Measurements from ENCODE around the gene AKT1. TPM values are rescaled to one million over a fixed set of nuclear protein-coding genes. Genes with fewer than 3 reads are reported as not detected.
A peak's percentile ranks its signal among the peaks of the same experiment; 100 is the strongest.

The AKT1 gene
- polyA plus RNA-seq, 1 experiment: 104 TPM

DNA sequence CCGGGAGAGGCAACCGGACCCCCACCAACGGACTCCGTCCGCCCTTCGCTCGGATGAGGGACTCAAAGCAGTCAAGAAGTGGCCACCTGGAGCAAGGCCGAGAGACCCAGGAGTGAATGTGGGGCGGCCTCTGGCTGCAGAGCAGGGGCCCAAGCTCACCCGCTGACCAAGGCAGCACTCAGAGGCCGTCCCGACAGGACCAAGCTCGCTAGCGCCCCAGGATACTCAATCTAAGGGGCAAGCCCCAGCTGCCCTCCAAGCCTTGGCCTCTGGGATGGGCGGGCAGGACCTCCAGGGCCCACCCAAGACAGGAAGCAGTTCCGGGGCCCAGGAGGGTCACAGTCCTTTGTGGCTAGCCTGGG lies 936 bp downstream of the AKT1 start:
- no peak for DNase-seq (ENCODE audit: low read depth, low spot score)
- TF ChIP-seq, protein P1, sequence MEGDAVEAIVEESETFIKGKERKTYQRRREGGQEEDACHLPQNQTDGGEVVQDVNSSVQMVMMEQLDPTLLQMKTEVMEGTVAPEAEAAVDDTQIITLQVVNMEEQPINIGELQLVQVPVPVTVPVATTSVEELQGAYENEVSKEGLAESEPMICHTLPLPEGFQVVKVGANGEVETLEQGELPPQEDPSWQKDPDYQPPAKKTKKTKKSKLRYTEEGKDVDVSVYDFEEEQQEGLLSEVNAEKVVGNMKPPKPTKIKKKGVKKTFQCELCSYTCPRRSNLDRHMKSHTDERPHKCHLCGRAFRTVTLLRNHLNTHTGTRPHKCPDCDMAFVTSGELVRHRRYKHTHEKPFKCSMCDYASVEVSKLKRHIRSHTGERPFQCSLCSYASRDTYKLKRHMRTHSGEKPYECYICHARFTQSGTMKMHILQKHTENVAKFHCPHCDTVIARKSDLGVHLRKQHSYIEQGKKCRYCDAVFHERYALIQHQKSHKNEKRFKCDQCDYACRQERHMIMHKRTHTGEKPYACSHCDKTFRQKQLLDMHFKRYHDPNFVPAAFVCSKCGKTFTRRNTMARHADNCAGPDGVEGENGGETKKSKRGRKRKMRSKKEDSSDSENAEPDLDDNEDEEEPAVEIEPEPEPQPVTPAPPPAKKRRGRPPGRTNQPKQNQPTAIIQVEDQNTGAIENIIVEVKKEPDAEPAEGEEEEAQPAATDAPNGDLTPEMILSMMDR (IDR thresholded peaks at IDR 0.05; ENCODE audit: low read depth, low read length): no peak
- Histone ChIP-seq H3K9me3 (ENCODE audit: control insufficient read depth, insufficient read depth, low read length) (no peaks in the 10 kb centered on the region; the same call in 1 of the 2 replicates), H3K4me3 (ENCODE audit: low read depth, low read length) (peak overlapping the region; percentile 79), H3K27me3 (ENCODE audit: control insufficient read depth, insufficient read depth, low read length) (no peaks in the 10 kb centered on the region), H3K27ac (ENCODE audit: low read depth, low read length) (peak overlapping the region; percentile 31)
- ChIA-PET POLR2A (interaction anchor here (0.7 to 1.0 kb wide), 2 partner anchors 8 to 10 kb away, joined by 3 read pairs; no protein-coding TSS in a partner anchor), CTCF (interaction anchor here (1.1 to 2.6 kb wide), 3 partner anchors 23 to 27 kb away, joined by 3 to 11 read pairs (median 3); no protein-coding TSS in a partner anchor)

DNA sequence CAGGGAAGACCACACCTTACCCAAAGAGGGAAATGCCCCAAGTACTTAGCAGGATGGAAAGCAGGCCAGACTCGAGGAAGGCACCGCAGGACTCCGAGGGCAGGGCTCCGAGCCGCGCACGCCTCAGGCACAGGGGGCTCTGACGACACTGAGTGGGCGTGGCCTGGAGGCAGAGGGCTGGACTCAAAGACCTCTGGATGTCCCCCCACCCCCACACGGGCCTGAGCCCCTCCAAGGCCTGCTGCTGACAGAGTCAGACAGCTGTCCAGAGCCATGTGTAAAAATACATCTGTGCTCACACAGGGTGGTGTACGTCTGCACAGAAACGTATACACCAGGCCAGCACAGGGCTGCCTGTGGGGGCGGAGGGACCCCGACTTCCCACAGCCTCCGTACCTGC lies 1.4 kb downstream of the AKT1 start:
- H3K27ac ChIP-seq (ENCODE audit: low read depth, low read length): peak overlapping the region; percentile 31
- H3K4me3 ChIP-seq (ENCODE audit: low read depth, low read length): peak overlapping the region; percentile 79
- DNase-seq (ENCODE audit: low read depth, low spot score): no peak
- no peaks in the 10 kb centered on the region for H3K27me3 ChIP-seq (ENCODE audit: control insufficient read depth, insufficient read depth, low read length)
- no peaks in the 10 kb centered on the region; the same call in 1 of the 2 replicates for H3K9me3 ChIP-seq (ENCODE audit: control insufficient read depth, insufficient read depth, low read length)
- TF ChIP-seq, protein P1 (IDR thresholded peaks at IDR 0.05; ENCODE audit: low read depth, low read length): no peak
- POLR2A ChIA-PET: interaction anchor here (1.0 kb wide), 1 partner anchor 9 kb away, joined by 3 read pairs; no protein-coding TSS in a partner anchor
- CTCF ChIA-PET: interaction anchor here (0.6 to 2.6 kb wide), 3 partner anchors 26 to 293 kb away, joined by 3 to 11 read pairs (median 3); no protein-coding TSS in a partner anchor

DNA sequence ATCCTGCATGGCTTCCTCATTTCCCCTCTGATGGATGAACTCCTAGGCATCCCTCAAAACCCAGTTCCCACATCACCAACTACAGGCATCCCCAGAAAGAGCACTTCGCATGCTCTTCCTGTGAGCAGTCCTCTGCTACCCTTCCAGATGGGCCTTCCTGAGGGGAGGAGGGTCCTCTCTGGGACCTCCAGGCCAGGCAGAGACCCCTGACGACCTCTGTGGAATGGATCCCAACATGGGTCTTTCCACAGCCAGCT lies 1.9 kb downstream of the AKT1 start:
- no peaks in the 10 kb centered on the region; the same call in 1 of the 2 replicates for H3K9me3 ChIP-seq (ENCODE audit: control insufficient read depth, insufficient read depth, low read length)
- H3K27ac ChIP-seq (ENCODE audit: low read depth, low read length): no peak overlapping the region
- POLR2A ChIA-PET: interaction anchor here (1.0 kb wide), 1 partner anchor 9 kb away, joined by 3 read pairs; no protein-coding TSS in a partner anchor
- no peaks in the 10 kb centered on the region for H3K27me3 ChIP-seq (ENCODE audit: control insufficient read depth, insufficient read depth, low read length)
- peak overlapping the region; percentile 79 for H3K4me3 ChIP-seq (ENCODE audit: low read depth, low read length)
- no peak for DNase-seq (ENCODE audit: low read depth, low spot score)
- TF ChIP-seq, protein P1 (IDR thresholded peaks at IDR 0.05; ENCODE audit: low read depth, low read length): no peak
- CTCF ChIA-PET: interaction anchor here (0.6 to 2.6 kb wide), 2 partner anchors 25 to 293 kb away, joined by 3 to 11 read pairs; no protein-coding TSS in a partner anchor

DNA sequence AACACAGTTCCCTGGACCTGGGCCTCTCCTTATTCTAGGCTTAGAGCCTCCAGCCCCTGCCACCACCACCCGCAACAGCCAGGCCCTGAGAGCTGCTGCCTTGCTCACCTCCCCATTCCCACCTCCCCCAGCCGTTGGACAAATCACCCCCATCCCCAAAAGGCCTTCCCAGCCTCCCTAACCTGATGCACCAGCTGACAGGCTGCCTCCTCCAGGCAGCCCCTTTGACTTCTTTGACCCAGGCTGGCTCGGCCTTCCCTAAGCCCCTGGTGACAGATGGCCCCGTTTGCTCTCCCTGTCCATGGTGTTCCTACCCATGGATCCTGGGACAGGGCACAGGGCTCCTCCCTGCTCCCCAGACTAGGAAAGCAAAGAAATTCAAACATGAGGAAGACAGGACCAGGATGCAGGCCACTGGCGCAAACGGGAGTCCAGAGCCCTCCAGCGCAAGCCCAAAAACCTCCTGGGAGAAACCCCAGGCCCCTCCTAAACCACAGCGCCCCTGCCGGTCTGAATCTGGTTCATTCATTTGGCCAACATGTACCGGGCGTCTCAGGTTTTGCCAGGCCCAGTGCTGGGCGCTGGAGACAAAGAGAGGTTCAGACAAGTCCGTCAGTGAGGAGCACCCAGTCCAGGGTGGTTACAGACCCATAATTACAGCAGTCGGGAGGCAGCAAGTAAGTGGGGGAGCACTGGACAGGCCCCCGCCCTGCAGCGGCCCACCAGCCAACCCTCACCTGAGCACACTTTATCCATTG lies 2.4 kb downstream of the AKT1 start:
- no peak overlapping the region for H3K27ac ChIP-seq (ENCODE audit: low read depth, low read length)
- POLR2A ChIA-PET: no interaction called here
- H3K9me3 ChIP-seq (ENCODE audit: control insufficient read depth, insufficient read depth, low read length): no peaks in the 10 kb centered on the region; the same call in 1 of the 2 replicates
- no peak for DNase-seq (ENCODE audit: low read depth, low spot score)
- no peak overlapping the region; the same call in 1 of the 2 replicates for H3K4me3 ChIP-seq (ENCODE audit: low read depth, low read length)
- CTCF ChIA-PET: interaction anchor here (0.6 to 2.6 kb wide), 4 partner anchors 25 to 989 kb away, joined by 3 to 11 read pairs (median 3); no protein-coding TSS in a partner anchor
- TF ChIP-seq, protein P1 (IDR thresholded peaks at IDR 0.05; ENCODE audit: low read depth, low read length): 0 out of 2 replicates have a peak, but pooled peaks have one; percentile 10
- no peaks in the 10 kb centered on the region for H3K27me3 ChIP-seq (ENCODE audit: control insufficient read depth, insufficient read depth, low read length)
